Activated CD4-positive, alpha-beta T cell treated with anti-CD3 and anti-CD28 coated beads for 1 hour (primary cell): ENCODE measurements around the gene GJA3.

Experiments
- DNase-seq: peaks from one replicate; pipeline ENCODE4 v3.0.0-alpha.2; 2020

Gene GJA3

GRCh38 chr13:20160306-20161274 lies at the start of gene GJA3:
GJA3 (minus strand) TSS chr13:20161052; CDS start chr13:20143288, 17,764 bp downstream.
- DNase-seq = peak; percentile 43

DNA sequence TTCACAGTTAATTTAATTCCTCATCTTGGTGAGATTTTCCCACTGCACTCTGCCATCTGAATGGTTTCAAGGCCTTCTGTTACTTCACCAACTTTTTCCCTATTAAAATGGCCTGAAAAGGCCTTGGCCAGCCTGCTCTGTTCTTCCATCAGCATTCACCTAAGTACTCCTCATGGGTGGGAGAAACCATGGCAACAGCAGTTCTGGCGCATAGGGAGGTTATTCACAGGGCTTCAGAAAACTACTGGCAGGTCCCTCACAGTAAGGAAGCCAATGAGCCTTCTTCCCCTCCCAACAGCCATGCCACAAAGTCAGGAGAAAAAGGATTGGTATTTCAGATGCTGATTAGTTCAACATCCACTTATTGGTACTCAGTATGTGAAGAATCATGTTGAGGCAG lies 49.1 kb upstream of the GJA3 start:
- DNase-seq = no peak

- no peak for DNase-seq
Measured at GRCh38 chr13:20206698-20207235, 45.9 kb upstream of the GJA3 start.

DNA sequence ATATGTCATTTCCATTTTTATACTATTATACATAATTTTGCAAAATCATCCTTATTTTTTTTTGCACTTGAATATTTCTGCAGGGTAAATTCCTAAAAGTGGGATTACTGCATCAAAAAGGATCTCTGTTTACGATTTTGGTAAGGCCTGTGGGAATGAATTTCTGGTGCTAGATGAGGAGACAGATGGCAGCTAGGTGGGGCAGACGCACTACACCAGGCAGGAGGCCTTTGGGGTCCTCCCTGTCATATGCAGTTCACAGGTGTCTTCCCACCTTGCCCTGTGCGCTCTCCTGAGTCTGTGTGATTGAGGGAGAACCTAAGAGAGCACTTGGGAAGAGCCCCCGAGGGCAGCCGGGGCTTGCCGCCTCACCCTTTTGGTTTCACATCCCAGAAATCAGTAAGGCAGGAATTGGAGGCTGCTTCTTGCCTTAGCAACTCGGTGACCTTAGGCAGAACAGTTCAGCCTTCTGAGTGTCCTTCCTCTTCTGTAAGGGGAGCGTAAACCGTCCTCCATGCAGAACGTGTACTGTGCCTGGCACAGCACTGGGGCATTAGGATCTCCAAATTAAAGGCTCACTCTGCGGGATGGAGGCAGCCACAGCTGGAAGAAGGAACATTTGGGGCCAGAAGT lies 45.3 kb upstream of the GJA3 start:
- DNase-seq = no peak

DNA sequence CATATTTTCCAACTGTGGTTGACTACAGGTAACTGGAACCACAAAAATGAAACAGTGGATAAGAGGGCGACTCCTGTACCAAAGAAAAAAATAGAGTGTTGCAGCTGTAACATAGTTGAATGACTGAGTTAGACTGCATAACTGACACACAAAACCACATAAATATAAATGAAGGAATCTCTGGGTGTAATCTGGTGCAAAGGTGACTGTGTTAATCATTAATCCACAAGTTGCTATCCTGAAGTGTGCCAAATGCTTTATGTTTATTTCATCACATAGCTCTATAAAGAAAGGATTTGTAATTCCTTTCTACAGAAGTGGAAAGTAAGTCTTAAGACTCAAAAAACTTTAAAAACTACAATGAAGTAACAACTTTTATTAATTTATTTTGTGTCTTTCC lies 37.9 kb upstream of the GJA3 start:
- DNase-seq = no peak

- DNase-seq = no peak
Measured at GRCh38 chr13:20197361-20197834, 36.5 kb upstream of the GJA3 start.

DNA sequence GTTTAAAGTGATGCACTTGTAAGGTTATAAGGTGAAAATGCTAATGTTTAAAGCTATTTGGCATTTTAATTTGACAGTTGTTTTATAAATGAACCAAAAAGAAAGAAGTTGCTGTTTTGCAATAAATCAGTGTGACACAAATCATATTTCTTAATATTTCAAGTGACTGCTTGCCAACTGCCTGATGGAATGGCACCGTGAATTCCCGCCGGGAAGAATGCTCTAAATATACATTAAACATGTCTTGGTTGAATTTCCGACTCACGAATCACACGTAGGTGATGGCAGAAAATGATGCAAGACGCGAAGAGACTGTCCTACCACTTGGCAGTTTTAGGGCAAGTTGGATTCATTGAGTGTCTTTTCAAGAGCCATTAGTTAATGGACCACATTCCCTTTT lies 34.9 kb upstream of the GJA3 start:
- no peak for DNase-seq

GRCh38 chr13:20193907-20194631 lies 33.2 kb upstream of the GJA3 start:
- DNase-seq = no peak

- DNase-seq = no peak
Measured at GRCh38 chr13:20193162-20193906, 32.5 kb upstream of the GJA3 start.

- DNase-seq = no peak
Measured at GRCh38 chr13:20192836-20193161, 31.9 kb upstream of the GJA3 start, which contains the start of gene GJB2. GJB2 (minus strand) TSS chr13:20192938; CDS start chr13:20189581, 3,357 bp downstream.

DNA sequence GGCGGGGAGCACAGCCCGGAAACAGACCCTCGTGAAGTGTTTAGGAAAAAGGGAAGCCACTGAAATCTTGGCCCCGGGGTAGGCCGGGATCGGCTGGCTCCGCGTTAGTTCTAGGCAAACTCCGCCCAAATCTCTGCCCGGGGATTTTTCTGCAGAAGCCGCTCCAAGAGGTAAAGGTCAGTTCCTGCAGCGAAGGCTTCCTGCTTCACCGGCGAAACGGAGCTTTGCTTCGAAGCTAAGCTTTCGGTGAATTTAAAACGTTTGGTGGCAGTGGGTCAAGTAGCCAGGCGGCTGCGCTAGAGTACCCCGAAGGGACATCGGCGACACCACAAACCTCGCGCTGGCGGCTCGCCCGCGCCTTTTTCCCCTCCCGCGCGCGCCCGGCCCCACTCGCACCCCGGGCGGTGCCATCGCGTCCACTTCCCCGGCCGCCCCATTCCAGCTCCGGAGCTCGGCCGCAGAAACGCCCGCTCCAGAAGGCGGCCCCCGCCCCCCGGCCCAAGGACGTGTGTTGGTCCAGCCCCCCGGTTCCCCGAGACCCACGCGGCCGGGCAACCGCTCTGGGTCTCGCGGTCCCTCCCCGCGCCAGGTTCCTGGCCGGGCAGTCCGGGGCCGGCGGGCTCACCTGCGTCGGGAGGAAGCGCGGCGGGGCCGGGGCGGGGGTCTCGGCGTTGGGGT lies 31.4 kb upstream of the GJA3 start:
- DNase-seq = no peak

GRCh38 chr13:20191311-20192157 lies 30.7 kb upstream of the GJA3 start:
- DNase-seq = no peak

DNA sequence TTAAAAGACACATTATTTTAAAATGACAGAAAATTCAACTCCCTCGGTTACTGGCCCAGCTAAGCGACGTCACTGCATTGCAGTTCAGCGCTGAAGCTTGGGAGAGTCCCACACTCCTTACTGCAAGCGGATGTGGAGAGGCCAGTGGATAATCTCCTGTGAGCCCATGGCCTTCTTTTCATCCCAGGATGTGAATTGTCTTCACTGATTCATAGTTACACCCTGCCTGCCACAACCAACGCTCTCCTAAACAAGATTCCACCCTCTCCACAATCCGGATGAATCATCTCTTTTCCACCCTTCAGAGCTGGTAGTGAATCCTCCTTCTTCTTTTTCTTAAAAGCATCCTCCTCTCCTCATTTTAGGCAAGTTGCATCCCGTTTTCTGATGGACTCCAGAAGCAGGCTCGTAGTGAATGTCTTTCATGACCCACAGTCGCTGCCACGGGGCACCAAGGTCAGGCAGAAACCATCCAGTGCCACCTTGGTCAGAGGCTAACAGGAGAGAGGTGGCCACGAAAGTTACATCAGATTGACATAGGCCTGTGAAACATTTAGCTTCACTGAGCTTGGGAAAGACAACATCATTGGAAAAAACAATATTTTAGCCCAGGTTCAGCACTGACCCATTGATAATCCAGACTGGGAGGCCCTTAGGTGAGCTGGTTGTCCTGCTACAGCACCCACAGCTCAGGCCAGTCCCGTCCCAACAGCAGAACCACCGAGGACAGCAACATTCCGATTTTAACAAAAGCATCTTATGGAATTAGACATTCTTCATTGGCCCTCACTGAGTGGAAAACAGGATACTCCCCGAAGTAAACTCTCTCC lies 29.8 kb upstream of the GJA3 start:
- no peak for DNase-seq

GRCh38 chr13:20190076-20190475 lies 29.2 kb upstream of the GJA3 start:
- no peak for DNase-seq

GRCh38 chr13:20188667-20189553 lies 28.1 kb upstream of the GJA3 start:
- DNase-seq = no peak

DNA sequence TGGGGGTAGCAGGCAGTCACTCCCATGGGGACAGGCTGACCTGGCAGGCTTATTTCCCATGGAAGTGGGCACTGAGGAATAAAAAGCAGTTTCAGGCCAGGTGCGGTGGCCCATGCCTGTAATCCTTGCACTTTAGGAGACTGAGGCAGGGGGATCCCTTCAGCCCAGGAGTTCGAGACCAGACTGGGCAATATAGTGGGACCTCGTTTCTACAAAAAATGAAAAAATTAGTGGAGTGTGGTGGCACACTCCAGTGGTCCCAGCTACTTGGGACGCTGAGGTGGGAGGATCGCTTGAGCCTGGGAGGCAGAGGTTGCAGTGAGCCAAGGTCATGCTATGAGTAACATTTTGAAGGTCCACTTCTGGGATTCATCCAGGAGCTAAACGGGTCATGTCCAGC lies 25.9 kb upstream of the GJA3 start:
- DNase-seq = no peak

GRCh38 chr13:20185366-20186056 lies 24.7 kb upstream of the GJA3 start:
- no peak for DNase-seq

DNA sequence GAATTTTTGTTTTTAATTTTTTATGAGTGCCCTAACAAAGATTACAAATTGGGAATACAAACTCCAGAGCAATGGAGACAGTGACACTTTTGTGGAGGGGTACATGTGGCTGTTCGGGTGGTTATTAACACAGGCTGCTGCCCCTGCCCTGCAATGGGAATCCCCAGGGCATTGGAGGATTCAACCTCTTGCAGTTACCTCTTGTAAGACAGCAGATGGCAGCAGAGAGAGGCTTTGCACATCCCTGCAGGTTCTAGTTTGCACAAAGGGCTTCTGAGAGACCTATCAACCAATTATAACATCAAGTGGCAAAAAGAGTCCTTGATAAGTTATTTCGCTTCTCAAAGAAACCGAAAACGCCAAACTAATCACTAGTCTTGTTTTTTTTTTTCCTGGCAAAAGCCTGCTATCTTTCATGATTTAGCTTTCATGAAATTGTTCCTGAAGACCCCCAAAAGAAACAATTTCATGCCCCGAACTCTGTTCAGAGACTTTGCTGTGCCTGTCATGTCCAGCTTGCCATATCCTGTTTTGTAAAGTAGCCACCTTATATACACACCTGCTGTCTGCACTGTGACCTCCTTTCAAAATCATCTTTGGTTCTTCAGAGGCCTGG lies 21.5 kb upstream of the GJA3 start:
- DNase-seq = no peak
